ENCODE measurements around the gene RBMS3.

DNA sequence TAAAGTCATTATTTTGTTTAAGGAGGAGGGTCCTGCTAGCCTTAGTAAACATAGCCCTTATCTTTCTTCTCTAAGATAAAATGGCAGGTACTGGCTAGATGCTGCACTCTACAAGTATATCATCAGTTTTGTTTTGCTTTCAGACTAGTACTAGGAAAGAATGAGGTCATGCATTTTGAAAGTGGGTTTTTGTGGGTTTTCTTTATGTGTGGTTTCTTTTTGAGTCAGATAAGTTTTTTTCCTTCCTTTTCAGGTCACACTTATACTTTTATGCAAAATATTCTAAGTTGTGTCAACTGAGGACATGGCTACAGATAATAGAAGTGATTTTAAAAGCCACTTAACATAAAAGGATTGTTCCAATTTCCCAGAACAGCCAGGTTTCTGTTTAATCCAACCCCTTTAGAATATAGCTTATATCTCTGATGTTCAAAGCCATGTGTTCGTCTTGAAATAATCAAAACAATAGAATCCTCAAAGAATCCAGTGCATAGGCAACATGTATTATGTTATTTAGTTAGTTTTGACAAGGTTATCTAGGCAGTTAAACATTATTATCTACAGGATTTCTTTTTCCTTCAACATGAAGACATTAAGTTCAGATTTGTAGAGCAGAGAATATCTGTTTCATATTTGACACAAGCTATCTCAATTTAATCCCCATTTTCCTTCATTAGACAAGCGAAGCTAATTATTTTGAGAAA is 406.2 kb downstream of the RBMS3 start:
- no peak for TF ChIP-seq CTCF (IDR thresholded peaks at IDR 0.05)
- no peak for TF ChIP-seq POLR2A (IDR thresholded peaks at IDR 0.05)
- no peak for TF ChIP-seq EP300 (IDR thresholded peaks at IDR 0.05)
